NCI-H187 treated with DMSO at 0.1 percent for 48 hours (cell line): ENCODE measurements around the gene CLASP1.
"Not testable (repeated sequence)": the region's sequence is repeated elsewhere in the genome, so short reads cannot be mapped to it uniquely, and the experiment has no call there.

Source experiments
- DNase-seq: peaks from one replicate; lab custom pipeline; 2025; lab: John Stamatoyannopoulos, UW

The CLASP1 gene

GRCh38 chr2:121472470-121472993 lies 176.7 kb downstream of the CLASP1 start:
- DNase-seq, result no peak

- DNase-seq, result no peak
Measured at GRCh38 chr2:121471532-121472469, 177.5 kb downstream of the CLASP1 start.

GRCh38 chr2:121470917-121471316 lies 178.3 kb downstream of the CLASP1 start:
- no peak for DNase-seq

GRCh38 chr2:121469356-121469755 lies 179.9 kb downstream of the CLASP1 start:
- DNase-seq, result no peak

- DNase-seq, result no peak
Measured at GRCh38 chr2:121468936-121469335, 180.3 kb downstream of the CLASP1 start.

GRCh38 chr2:121459291-121459690 lies 190.0 kb downstream of the CLASP1 start:
- DNase-seq, result no peak

GRCh38 chr2:121456325-121456724 lies 192.9 kb downstream of the CLASP1 start:
- DNase-seq, result no peak

GRCh38 chr2:121455446-121455845 lies 193.8 kb downstream of the CLASP1 start:
- no peak for DNase-seq

- no peak for DNase-seq
Measured at GRCh38 chr2:121454549-121455090, 194.6 kb downstream of the CLASP1 start.

GRCh38 chr2:121451398-121451797 lies 197.9 kb downstream of the CLASP1 start:
- no peak for DNase-seq

- DNase-seq, result no peak
Measured at GRCh38 chr2:121450301-121450700, 199.0 kb downstream of the CLASP1 start.

- DNase-seq, result no peak
Measured at GRCh38 chr2:121446647-121447241, 202.5 kb downstream of the CLASP1 start.

GRCh38 chr2:121442889-121443288 lies 206.4 kb downstream of the CLASP1 start:
- DNase-seq, result no peak

GRCh38 chr2:121438290-121438689 lies 211.0 kb downstream of the CLASP1 start:
- not testable (repeated sequence) for DNase-seq

- no peak for DNase-seq
Measured at GRCh38 chr2:121436918-121437317, 212.3 kb downstream of the CLASP1 start.

- no peak for DNase-seq
Measured at GRCh38 chr2:121435790-121436189, 213.5 kb downstream of the CLASP1 start.

- DNase-seq, result no peak
Measured at GRCh38 chr2:121431214-121431613, 218.0 kb downstream of the CLASP1 start.

GRCh38 chr2:121429927-121430520 lies 219.2 kb downstream of the CLASP1 start:
- no peak for DNase-seq

- no peak for DNase-seq
Measured at GRCh38 chr2:121429119-121429903, 220.0 kb downstream of the CLASP1 start.

GRCh38 chr2:121427187-121427689 lies 222.0 kb downstream of the CLASP1 start:
- DNase-seq, result no peak

GRCh38 chr2:121420486-121420885 lies 228.8 kb downstream of the CLASP1 start:
- DNase-seq, result no peak
